HG03442 (cell line): ENCODE results near the gene MVB12B.

Source experiments
- ATAC-seq: cut with Tn5 transposase; IDR thresholded peaks from one replicate; pipeline ENCODE4 v1.9.1; 2021; ENCODE audit warnings: mild to moderate bottlenecking, moderate library complexity; ENCODE audit not compliant: unreplicated experiment

The MVB12B gene

DNA sequence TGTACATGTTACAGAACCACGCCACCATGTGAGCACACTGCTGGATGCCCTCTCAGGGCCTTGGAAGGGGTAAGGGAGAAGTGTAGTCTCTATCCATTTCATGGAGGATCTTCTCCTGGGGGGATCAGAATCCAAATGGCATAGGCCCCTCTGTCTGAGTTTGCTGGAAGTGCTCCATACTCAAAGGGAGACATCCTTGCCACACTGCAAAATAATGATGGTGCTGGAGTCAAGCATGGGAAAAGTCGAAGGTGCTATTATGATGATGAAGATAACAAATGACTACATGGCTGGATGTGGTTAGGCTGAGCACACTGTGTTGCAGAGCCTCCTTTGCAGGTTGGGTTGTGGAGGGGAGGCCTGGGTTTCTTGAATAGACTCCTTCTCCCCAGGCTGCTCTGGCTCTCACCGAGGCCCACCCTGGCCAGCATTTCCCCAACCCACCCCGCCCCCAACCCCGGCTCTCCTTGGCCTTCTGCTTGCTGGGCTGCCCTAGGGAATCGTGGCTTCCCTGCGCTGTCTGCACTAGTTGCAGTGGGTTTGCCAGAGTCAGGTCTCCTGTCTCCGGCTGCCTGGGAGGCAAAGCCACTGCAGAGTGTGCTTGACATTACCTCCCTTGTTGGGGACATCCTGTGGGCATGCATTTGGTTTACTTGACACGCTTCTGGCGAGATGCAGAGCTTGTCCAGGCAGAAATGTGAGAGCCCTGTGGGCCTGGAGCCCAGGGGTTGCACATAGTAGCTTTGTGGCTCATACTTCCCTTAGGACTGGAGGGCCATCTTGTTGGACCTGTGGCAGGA lies 3.0 kb downstream of the MVB12B start:
- ATAC-seq = no peak

DNA sequence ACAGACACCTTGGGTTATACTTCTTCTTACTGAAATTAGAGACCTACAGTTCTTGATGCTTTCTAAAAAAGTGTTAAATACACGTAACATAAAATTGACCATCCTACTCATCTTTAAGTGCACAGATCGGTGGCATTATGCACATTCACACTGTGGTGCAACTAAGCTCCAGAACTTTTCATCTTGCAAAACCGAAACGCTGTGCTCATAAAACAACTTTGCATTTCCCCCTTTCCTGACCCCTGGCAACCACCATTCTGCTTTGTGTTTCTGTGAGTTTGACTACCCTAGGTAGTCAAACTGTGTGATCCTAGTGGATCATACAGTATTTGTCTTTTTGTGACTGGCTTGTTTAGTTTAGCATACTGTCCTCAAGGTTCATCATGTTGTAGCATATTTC lies 3.9 kb downstream of the MVB12B start:
- no peak for ATAC-seq

DNA sequence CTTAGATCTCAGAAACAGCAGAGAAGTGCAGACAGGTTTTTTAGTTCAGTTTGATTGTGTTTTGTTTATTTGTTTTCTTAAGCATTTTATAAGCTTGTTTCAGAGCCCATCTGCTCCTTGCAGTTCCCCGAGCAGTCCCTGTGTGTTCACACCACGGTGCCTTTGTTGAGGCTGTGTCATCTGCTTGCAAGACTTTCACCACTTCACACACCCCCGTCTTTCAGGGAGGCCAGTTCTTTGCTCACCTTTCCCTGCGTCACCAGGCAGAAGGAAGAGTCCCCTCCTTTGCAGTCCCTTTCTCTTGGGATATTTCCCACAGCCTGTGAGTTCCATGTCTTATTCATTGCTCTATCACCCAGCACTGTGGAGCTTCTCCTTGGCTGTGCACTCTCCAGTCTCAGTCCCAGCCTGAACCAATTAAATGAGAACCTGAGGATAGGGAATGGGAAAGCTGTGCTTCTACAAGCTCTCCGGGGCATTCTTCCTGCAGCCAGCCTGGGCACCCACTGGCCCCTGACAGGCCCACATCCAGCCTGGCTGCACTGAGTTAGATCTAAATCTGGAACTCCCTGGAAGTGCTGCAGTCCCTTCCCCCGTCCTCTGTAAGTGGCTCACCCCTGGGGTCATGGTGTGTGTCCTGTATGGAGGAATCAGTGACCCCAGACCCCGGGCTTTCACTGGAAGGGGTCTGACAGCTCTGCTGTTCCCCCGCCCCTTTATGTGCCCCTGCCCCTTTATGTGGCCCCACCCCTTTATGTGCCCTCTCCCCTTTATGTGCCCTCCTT lies 5.5 kb downstream of the MVB12B start:
- no peak for ATAC-seq

DNA sequence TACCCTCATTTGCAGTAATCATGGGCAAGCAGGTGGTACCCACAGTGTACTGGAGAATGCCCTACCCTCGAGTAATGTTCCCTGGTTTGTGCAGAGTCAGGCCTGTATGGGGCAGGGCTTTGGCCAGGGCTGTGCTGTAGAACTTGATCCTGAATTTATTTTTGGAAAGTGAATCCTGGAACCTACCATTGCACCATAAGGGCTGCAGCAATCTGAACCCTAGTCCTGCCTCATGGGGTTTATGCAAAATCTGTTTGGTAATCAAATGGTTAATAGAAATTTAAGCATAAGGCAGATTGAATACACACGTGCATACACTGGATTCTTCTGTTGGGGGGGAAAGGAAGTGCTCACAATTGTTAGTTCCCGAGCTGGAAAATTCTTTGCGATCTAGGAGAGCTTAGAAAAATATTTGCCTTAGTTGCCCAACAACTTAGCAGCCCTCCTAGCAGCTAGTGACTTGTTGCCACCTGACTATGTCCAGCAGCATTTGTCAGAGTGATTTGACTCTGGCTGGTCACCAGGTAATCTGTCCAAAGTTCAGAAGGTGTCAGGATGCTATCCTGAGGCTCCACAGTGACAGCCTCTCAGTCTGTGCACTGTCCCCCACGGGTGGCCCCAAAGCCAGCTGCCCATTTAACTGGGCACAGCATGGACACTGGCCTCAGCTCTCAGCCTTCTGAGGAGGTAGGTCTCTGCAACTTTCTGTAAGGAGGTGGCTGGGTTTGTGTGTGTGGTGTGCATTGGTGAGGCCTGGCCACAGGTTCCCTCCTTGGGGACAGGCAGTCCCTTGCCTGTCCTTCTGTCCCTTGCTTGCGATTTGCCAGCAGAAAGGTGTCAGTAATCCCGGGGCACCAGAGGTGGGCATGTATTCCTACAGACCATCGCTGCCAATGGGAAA lies 8.3 kb downstream of the MVB12B start:
- no peak for ATAC-seq

DNA sequence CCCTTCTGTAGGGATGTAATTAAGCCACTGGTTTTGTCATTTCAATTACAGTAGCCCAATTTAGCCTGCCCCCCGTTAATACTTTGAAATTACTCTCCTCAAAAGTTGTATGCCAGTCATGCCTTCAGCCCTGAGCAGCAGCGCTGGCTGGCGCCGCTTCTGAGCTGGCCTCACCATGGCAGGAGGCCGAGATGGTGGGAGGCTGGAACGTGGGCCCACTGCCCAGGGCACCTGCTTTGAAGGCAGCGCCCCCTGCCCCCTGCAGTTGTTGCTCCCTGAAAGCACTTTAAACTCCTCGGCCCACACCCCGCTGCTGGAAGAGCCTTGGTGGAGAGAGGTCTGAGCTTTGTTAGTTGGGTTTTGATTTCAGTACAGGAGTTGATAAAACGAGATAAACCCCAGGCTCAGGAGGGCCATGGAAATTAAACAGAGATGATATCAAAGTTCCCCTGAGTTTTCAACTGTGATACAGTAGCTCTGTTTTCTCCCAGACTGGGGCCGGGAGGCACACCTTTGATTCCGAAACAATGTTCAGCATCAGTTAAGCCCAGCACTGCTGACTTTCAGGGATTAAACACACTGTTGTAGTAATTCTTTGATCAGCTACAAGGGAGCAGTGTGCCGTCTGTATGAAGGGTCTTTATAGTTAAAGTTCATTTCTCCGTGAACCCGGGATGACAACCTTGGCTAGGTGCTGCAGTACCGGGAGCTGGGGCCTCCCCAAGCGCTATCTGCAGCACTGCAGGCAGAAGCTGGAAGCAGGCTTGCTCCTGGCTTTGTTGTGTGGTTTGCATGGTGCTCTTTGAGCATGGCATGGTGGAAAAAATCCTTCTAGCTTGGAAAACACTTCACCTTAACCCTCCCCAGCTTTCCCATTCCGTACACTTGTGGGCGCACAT lies 9.5 kb downstream of the MVB12B start:
- no peak for ATAC-seq

DNA sequence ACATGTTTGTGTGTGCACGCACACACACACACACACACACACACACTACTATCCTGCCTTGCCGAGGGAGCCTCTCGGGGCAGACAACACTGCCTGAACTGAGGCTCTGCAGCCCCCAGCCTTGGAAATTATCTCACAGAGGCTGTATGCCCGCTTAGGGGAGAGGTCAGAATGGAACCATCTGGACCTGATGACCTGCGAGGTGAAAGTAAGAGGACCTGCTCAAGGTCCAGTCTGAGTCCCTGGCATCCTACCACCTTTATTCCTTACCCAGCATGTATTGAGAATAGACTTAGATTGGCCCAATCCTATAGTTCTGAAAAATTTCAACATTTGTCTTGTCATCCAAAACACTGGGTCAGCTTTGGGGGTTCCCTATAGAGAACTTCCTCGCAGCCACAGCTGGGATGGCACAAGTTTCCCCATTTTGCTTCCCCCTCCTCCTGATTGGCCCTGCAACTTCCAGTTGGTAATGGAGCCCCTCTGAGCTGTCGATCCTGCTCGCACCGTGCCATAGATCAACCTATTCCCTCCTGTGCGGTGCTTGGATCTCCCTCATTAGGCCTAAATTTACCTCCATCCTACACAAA lies 10.2 kb downstream of the MVB12B start:
- ATAC-seq = no peak

DNA sequence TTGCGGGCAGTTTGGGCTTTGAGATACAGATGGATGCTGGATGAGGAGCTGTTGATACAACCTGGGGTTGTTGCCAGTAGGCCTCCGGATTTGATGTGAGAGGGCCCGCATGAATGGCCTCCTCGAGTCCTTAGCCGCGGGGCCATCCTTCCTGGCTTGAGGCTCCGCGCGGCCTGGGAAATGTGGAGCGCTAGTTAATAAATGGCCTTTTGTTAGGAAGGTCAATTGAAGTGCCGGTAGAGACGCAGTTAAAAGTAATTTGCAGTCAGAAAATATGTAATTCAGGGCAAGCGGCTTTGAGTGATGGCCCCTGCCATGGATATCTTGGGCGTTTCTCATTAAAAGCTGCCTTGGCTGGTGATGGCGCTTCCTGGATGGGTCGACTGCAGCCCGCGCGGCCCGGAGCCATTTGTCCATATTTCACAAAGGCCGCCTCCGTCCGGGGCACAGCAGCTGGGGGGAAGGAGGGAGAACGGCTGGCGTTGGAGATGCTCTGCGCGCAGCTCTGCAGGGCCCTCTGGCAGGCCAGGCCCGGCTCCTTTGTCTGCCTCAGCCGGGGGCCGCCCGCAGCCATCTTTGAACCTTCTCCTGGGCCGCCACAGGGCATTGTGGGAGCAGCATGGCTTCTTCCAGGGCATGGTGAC lies 11.2 kb downstream of the MVB12B start:
- no peak for ATAC-seq

DNA sequence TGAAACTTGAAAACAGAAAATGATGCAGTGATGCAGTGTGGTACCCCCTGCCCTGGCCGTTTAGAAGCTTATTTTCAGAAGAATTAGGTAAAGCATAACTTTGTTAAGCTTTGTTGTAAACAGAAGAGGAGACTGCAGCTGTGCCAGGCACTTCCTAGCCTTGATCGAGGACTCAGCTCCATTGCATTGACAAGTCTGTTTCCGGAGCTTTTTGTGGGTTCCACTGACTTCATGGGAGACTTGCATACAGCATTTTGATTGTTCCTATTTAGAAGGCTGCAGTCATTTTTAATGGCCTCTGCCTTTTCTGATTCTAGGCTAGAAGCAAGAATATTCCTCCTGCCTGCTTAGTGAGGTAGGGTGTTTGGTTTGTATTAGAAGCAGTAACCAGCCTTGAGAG lies 12.3 kb downstream of the MVB12B start:
- no peak for ATAC-seq

DNA sequence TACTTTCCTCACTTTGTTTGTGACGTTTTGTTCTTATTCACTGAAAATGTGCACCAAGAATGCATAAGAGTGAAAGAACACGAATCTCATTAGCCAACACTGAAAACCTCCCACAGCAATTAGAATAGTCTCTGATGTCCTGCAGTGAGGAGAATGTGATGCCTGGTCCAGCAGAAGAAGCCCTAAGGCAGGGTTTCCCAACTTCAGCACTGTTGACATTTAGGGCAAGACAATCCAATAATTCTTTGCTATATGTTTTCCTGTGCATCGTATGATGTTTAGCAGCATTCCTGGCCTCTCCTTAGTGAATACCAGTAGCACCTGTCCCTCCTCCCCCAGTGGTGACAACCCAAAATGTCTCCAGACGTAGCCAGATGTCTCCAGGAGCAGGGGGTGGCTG lies 14.8 kb downstream of the MVB12B start:
- ATAC-seq = no peak

DNA sequence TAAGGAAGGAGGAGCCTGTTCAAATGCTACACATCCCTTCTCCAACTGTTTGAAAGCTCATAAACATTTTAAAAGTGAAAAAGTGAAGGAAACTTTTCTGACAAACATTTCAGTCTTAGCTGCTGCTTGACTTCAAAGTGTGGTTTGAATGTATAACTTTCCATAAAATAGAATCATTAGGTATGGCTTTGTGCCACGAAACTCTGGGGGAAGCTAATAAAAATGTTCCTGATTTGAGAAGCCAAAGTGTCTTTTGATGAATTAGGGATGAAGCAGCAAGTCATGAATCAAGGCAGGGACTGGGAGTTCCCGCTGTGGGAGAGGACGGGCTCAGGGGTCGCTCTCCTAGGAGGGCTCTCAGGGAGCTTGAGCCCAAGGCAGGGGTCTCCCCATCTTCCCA lies 15.3 kb downstream of the MVB12B start:
- no peak for ATAC-seq

DNA sequence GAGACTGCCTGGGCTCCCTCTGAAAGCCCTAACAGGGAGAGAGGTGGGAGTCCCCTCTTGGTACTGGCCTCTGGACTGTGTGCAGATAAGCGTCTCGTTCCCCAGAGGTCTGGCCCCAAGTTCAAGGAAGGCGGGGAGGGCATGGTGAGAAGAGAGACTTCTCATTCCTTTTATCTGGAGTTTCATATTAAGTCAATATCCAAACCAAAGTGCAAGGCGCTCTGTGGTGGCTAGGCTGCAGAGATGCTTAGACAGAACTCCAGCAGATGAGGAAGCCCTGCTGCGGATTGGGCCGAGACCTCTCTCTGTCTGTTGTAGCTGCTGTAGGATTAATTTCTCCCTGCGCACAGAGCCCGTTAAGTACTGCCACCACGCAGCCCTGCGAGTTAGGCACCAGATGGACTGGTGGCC lies 16.0 kb downstream of the MVB12B start:
- no peak for ATAC-seq

DNA sequence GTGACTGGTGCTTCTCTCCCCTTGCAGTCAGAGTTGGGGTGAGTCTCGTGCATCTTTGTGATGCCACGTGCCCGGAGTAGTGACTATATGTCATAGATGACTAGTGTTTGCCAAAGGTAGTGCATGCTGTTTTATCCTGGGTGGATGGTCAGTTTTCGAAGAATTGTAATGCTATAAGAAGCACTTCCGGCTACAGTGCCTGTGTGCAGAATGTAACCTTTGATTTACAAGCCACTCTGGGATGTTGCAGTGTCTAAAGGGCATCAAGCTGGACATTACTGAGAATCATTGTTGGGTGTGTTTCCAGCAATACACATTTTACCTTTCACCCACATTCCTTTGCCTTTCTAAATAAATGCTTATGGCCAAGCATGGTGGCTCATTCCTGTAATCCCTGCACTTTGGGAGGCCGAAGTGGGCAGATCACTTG lies 16.7 kb downstream of the MVB12B start:
- no peak for ATAC-seq

DNA sequence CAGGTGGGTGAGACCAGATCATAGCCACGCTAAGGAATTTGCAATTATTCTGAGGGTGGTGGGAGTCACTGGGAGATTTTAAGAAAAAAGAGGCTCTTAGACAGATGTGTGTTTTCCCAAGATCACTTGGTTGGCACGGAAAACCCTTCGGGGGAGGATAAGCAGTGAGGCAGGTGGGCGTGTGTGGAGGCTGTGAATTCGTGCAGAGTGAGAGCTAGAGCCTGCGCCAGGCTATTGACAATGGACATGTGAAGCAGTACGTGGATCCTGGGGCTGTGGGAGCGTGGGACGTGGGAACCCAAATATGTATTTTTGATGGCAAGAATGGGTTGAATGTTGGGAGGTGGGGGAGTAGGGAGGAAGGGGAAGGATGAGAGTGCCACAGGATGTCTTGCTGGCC lies 19.4 kb downstream of the MVB12B start:
- no peak for ATAC-seq

DNA sequence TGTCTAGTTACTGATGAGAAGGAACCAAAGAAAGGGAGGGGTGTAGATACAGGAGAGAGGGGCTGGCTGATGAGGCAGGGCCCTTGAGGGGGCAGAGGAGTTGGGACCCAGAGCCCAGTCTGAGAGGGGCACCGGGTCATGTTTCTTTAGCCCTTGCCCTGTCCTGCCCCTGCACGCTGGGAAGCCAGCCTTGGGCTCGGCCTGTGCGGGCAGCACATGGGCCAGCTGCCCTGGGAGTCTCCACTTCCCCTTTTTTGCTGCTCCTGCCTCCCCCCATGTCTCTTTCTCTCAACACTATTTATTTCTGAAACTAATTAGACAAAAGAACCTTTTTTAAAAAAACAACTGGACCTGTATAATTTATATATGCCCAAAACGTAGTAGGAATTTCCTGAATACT lies 20.5 kb downstream of the MVB12B start:
- no peak for ATAC-seq

DNA sequence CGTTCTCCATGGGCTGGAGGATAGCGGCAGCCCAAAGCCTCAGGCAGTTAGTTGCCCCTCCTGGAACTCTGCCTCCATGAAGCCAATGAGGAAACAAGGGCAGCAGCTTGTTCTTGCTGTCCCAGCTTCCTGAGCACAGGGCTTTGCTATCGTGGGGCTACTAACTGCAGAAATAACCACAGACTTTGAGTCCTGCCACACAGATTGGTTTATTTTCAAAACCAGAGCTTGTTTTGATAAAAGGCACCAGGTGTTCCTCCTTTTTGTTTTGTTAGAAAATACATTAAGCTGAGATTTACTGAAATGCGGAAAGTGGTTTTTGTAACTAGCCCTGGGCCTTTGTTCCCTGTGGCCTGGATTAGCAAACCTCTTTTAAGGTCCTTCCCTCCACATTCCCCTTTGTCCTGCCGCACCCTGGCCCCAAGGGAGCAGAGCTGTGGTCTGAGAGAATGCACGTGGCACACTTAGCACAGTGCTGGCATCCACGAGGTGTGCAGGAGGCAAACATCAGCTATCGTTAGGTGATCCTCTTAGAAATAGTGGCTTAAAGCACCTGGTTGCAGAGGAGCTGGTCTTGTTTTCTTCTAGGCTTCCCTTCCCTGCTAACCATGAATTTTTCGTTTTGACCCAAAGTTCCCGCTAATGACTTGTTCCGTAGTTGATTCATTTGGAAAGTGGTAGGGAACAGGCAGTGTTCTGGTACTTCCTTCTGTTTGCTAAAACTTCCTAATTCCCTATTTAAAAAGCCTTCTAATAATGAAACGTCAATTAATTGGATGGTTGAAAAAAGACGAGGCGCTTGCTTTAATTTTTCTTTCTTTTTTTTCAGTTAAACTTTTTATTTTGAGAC lies 21.5 kb downstream of the MVB12B start:
- no peak for ATAC-seq

DNA sequence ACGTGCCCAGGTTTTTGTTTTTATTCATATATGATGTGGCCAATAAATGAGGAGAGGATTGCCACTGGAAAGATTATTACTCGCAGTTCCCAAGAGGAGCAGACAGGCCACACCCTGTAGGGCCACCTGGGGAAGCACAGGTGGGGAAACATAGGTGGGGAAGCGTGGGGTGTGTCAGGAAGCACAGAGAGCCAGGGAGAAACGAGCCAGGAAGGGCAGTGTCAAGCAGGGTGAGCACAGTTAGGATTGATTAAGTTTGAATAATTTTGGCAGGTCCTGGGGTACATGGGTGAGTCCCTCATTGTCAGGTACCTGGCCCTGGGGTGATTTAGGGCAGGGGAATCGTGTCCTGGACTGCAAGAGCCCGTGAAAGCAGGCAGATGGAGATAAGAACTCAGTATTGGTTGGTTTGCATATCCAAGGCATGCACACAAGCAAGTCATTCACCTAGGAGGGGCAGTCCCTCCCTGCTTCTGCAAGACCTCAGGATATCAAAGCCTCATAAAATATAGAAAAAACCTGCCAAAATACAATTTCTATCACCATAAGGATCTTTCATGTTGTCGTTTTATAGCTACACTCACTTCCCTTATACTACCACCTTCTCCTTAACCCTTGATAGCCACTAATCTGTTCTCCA lies 22.4 kb downstream of the MVB12B start:
- no peak for ATAC-seq

DNA sequence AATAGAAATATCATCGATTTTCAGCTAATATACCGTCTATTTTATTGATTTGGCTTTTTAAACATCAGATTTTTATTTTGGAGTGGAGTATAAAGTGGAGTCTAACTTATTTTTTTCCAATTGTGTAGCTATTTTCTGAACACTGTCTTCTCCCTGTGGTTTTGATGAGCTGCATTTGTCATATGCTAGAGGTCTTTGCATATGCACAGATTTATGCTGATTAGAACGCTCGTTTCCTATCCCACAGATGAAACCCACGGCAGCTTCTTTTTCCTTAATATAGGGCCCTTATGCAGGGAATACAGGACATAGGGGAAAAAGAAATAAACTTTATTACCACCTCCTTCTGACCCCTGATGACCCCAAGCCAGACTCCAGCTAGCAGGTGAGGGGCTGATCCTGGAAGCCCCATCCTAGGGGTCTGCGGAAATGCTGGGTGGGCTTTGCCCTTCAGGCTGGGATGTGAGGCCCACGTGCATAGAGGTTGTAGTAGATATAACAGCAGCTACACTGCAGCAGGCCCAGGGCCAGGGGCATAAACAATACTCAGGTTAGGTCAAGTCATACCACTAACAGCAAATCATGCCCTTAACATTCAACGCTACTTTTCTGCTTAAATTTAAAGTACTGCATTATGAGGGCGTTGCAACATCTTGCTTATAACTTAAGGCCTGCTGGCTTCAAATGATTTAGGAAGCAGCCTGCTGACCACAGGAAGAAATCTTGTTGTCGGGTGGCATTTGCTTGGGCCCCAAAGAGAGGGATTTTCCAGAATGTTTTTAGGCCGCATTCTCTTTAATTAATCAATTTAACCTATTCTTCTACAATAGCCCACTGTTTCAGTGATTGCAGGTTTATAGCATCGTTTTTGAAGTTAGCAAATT lies 28.5 kb downstream of the MVB12B start:
- no peak for ATAC-seq
